Stomach (tissue), 9 donors: ENCODE measurements around the gene MYCL. TPM values are rescaled to one million over a fixed set of nuclear protein-coding genes. Genes with fewer than 3 reads are reported as not detected.
"Not testable (repeated sequence)": the region's sequence is repeated elsewhere in the genome, so short reads cannot be mapped to it uniquely, and the experiment has no call there.

Experiments
- DNase-seq, 2 donors: peaks; one replicate each; pipeline versions ENCODE4 v3.0.0 to v3.0.0-alpha.2; 2013 to 2019
- H3K27ac ChIP-seq, 5 donors: fragments of 200-600 bp in 4 of 5; sonication (generic) in 4 of 5; one replicate each; pipeline ENCODE4 v1.5.1; 2013 to 2019; ENCODE audit warnings: mild to moderate bottlenecking in 1 of 5, moderate library complexity in 1 of 5
- H3K27me3 ChIP-seq, 3 donors: fragments of 200-600 bp; sonication (generic); one replicate each; pipeline ENCODE4 v1.5.1; 2017 to 2019; ENCODE audit warnings: mixed run types in 1 of 3
- H3K36me3 ChIP-seq, 4 donors: fragments of 200-600 bp; sonication (generic); 1 replicate in 3 of 4; 2 replicates in 1 of 4; pipeline ENCODE4 v1.5.1; 2016 to 2019
- H3K4me1 ChIP-seq, 4 donors: fragments of 200-600 bp; sonication (generic); one replicate each; pipeline ENCODE4 v1.5.1; 2016 to 2019
- H3K4me3 ChIP-seq, 4 donors: fragments of 200-600 bp; sonication (generic) in 3 of 4; one replicate each; pipeline ENCODE4 v1.5.1; 2016 to 2019; ENCODE audit warnings: mild to moderate bottlenecking in 1 of 4
- H3K9me3 ChIP-seq, 4 donors: fragments of 200-600 bp; sonication (generic); one replicate each; pipeline ENCODE4 v1.5.1; 2016 to 2019
- CTCF ChIP-seq, 7 experiments: fragments of 450-650 bp in 4 of 7; fragments of 200-600 bp in 3 of 7; sonication (generic) in 3 of 7; IDR thresholded peaks; one replicate each; pipeline ENCODE4 v1.5.1; 2016 to 2019; ENCODE audit warnings: antibody characterized with exemption in 7 of 7, control low read depth in 2 of 7, mild to moderate bottlenecking in 1 of 7
- EP300 ChIP-seq: sonication (generic); formaldehyde crosslinking; IDR thresholded peaks from one replicate; pipeline ENCODE4 v1.6.1; 2017; ENCODE audit warnings: antibody characterized with exemption
- POLR2A ChIP-seq, 4 donors: fragments of 450-650 bp; IDR thresholded peaks; one replicate each; pipeline ENCODE4 v1.6.1; 2016; ENCODE audit warnings: antibody characterized with exemption in 4 of 4, control low read depth in 2 of 4, mild to moderate bottlenecking in 1 of 4, moderate library complexity in 1 of 4
- POLR2AphosphoS5 ChIP-seq, 3 donors: sonication (generic); formaldehyde crosslinking; IDR thresholded peaks; one replicate each; pipeline ENCODE4 v1.6.1; 2016; ENCODE audit warnings: antibody characterized with exemption in 3 of 3
- WGBS, 5 donors: extraction: QIAGEN DNeasy Blood & Tissue Kit in 3 of 5; methylation state at CpG; one replicate each; pipeline versions ENCODE4 v1.1.5 to v1.1.7; 2013 to 2018; 5-methylcytosine and 5-hydroxymethylcytosine counted together
- intact Hi-C: fragments of 100-400 bp; cut with DNase I; formaldehyde crosslinking; loops from one replicate; pipeline ENCODE4 v1.15.1; 2023; ENCODE audit warnings: low total_unique reads
- polyA plus RNA-seq, 3 donors: library from polyadenylated mRNA; stranded (reverse); fragments of 200-250 nt; gene quantifications; one replicate each; pipeline ENCODE4 v1.2.3, GENCODE V29; 2013
- total RNA-seq, 5 donors: library from RNA; depleted of rRNA; stranded (reverse); fragments of >200 nt; gene quantifications; one replicate each; pipeline versions ENCODE4 v1.1.0 to v1.2.3, GENCODE V29; 2014 to 2016
- donor health status: healthy with polysubstance abuse.
- donor health status: Bipolar disorder and iron deficiency.
- donor health status: healthy.

The MYCL gene
- total and polyA plus RNA-seq, 8 donors: 0.61 to 39.4 (median 4.5) TPM; not detected in 1

- Histone ChIP-seq H3K9me3 (no peaks in the 10 kb centered on the region), H3K27ac (no peak overlapping the region), H3K4me3 (no peak overlapping the region), H3K27me3 (peaks cover 0 to 16% (median 0%) of the 10 kb centered on the region in 3 donors), H3K36me3 (no peaks in the 10 kb centered on the region), H3K4me1 (no peaks in the 10 kb centered on the region)
- intact Hi-C loops: no loop called here
- 64 to 79% (median 66%) methylated on average over 5 to 6 of the region's 6 CpGs for WGBS, 5 donors
- no peak for DNase-seq
- TF ChIP-seq POLR2A (IDR thresholded peaks at IDR 0.05): no peak
- TF ChIP-seq POLR2AphosphoS5 (IDR thresholded peaks at IDR 0.05): no peak
- no peak for TF ChIP-seq CTCF (IDR thresholded peaks at IDR 0.05)
- no peak for TF ChIP-seq EP300
Measured at GRCh38 chr1:39915499-39916129, 13.9 kb upstream of the MYCL start.

- H3K27ac ChIP-seq, intact Hi-C loops, H3K36me3 ChIP-seq, H3K4me3 ChIP-seq, DNase-seq, H3K4me1 ChIP-seq: not testable (repeated sequence)
- Histone ChIP-seq H3K9me3 (peaks cover 0 to 10% (median 5%) of the 10 kb centered on the region in 4 donors), H3K27me3 (peaks cover 0 to 21% (median 0%) of the 10 kb centered on the region in 3 donors)
- 93 to 100% (median 97%) methylated on average over 10 to 26 of the region's 30 CpGs; no CpG with 5 or more reads in 1 of the 5 donors for WGBS, 5 donors
Measured at GRCh38 chr1:39913136-39913535, 11.4 kb upstream of the MYCL start.

- intact Hi-C loops: no loop called here
- Histone ChIP-seq H3K9me3 (peaks cover 0 to 14% (median 7%) of the 10 kb centered on the region in 4 donors), H3K27me3 (peaks cover 0 to 21% (median 0%) of the 10 kb centered on the region in 3 donors), H3K4me3 (no peak overlapping the region), H3K27ac (no peak overlapping the region), H3K4me1 (no peaks in the 10 kb centered on the region), H3K36me3 (no peaks in the 10 kb centered on the region)
- DNase-seq: no peak
- no peak for TF ChIP-seq POLR2A (IDR thresholded peaks at IDR 0.05)
- WGBS, 5 donors: 95 to 100% (median 100%) methylated on average over 3 of the region's 3 CpGs
Measured at GRCh38 chr1:39910263-39910662, 8.5 kb upstream of the MYCL start.

GRCh38 chr1:39908534-39908933, 6.8 kb upstream of the MYCL start:
- Histone ChIP-seq H3K4me3 (no peak overlapping the region), H3K36me3 (no peaks in the 10 kb centered on the region), H3K9me3 (peaks cover 0 to 14% (median 7%) of the 10 kb centered on the region in 4 donors), H3K4me1 (no peaks in the 10 kb centered on the region), H3K27ac (no peak overlapping the region), H3K27me3 (peaks cover 0 to 31% (median 0%) of the 10 kb centered on the region in 3 donors)
- DNase-seq: no peak
- WGBS, 5 donors: 89 to 96% (median 94%) methylated on average over 2 of the region's 2 CpGs
- intact Hi-C loops: no loop called here
- no peak for TF ChIP-seq POLR2AphosphoS5 (IDR thresholded peaks at IDR 0.05)
- no peak for TF ChIP-seq EP300
- TF ChIP-seq POLR2A (IDR thresholded peaks at IDR 0.05): no peak
- no peak for TF ChIP-seq CTCF (IDR thresholded peaks at IDR 0.05)

DNA sequence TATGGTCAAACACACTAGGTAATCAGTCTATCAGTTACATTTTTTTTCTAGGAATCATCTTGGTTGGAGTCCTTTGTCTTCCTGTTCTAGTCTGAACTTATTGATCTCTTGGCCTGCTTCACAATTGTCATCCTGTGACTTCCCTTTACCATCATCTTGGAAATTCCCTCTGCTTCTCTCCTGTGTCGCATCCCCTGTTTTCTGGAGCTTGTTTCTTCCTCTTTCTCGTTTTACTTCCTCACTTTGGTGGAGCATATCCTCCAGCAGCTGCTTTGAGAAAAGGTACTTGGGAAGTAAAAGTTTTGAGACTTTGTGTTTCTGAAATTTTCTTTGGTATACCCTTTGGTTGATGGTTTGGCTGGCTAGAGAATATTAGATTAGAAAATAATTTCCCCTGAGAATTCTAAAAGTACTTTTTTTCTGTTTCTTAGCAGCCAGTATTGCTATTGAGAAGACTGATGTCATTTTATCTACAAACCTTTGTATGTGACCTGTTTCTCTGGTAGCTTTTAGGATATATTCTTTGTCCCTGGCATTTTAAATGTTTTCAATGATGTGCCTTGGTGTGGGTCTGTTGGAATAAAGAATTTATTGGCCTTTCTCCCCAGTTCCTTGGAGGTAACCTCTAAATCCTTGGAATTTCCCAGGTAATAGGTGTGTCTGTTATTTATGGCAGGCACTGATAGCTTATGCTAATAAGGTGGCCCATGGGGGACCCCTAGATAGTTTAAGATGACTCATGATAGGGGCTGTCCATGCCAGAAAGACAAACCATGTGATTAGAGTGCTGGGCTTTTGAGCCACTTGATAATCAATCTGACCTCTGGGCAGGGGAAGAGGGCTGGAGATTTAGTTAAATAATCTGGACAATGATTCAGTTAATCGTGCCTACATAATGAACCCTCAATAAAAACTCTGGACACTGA, 6.1 kb upstream of the MYCL start:
- no peak for TF ChIP-seq EP300
- no peak for TF ChIP-seq POLR2A (IDR thresholded peaks at IDR 0.05)
- TF ChIP-seq CTCF (IDR thresholded peaks at IDR 0.05): no peak
- no peak for TF ChIP-seq POLR2AphosphoS5 (IDR thresholded peaks at IDR 0.05)
- Histone ChIP-seq H3K9me3 (peaks cover 0 to 14% (median 7%) of the 10 kb centered on the region in 4 donors), H3K36me3 (no peaks in the 10 kb centered on the region), H3K27ac (no peak overlapping the region), H3K4me3 (no peak overlapping the region), H3K4me1 (peaks cover 0 to 2% (median under 1%) of the 10 kb centered on the region in 4 donors), H3K27me3 (peaks cover 0 to 39% (median 3%) of the 10 kb centered on the region in 3 donors)
- no peak for DNase-seq
- intact Hi-C loops: no loop called here
- WGBS, 5 donors: 54 to 81% (median 79%) methylated on average over 3 of the region's 3 CpGs
